ENCODE results near the gene COL23A1.

Gene COL23A1

GRCh38 chr5:178351221-178352034 lies 238.8 kb downstream of the COL23A1 start:
- DNase-seq, result no peak

GRCh38 chr5:178350361-178351220 lies 239.6 kb downstream of the COL23A1 start:
- no peak for DNase-seq

GRCh38 chr5:178349625-178350353 lies 240.4 kb downstream of the COL23A1 start:
- no peak for DNase-seq

- DNase-seq, result no peak
These were observed 241.1 kb downstream of the COL23A1 start for GRCh38 chr5:178349075-178349511.

- no peak for DNase-seq
These were observed 241.7 kb downstream of the COL23A1 start for GRCh38 chr5:178348356-178349074.

- no peak for DNase-seq
These were observed 242.2 kb downstream of the COL23A1 start for GRCh38 chr5:178347956-178348355.

GRCh38 chr5:178346607-178347334 lies 243.4 kb downstream of the COL23A1 start:
- DNase-seq, result no peak

- no peak for DNase-seq
These were observed 246.9 kb downstream of the COL23A1 start for GRCh38 chr5:178343306-178343705.

- no peak for DNase-seq
These were observed 248.4 kb downstream of the COL23A1 start for GRCh38 chr5:178341851-178342140.

- DNase-seq, result no peak
These were observed 248.9 kb downstream of the COL23A1 start for GRCh38 chr5:178341091-178341850.

GRCh38 chr5:178340637-178341036 lies 249.6 kb downstream of the COL23A1 start:
- DNase-seq, result no peak

- DNase-seq, result no peak
These were observed 250.0 kb downstream of the COL23A1 start for GRCh38 chr5:178340187-178340586.

GRCh38 chr5:178339272-178339671 lies 250.9 kb downstream of the COL23A1 start:
- DNase-seq, result no peak

- DNase-seq, result no peak
These were observed 251.4 kb downstream of the COL23A1 start for GRCh38 chr5:178338750-178339144.

GRCh38 chr5:178338126-178338749 lies 252.0 kb downstream of the COL23A1 start:
- no peak for DNase-seq

GRCh38 chr5:178337334-178337741 lies 252.9 kb downstream of the COL23A1 start:
- no peak for DNase-seq

- no peak for DNase-seq
These were observed 253.3 kb downstream of the COL23A1 start for GRCh38 chr5:178336889-178337288.

- no peak for DNase-seq
These were observed 254.7 kb downstream of the COL23A1 start for GRCh38 chr5:178335302-178336030.

- DNase-seq, result no peak
These were observed 255.3 kb downstream of the COL23A1 start for GRCh38 chr5:178334861-178335260.
